NCI-H128 (cell line): ENCODE measurements around the gene ZNF302.

ENCODE experiments used
- DNase-seq: peaks from one replicate; lab custom pipeline; 2025; ENCODE audit not compliant: unreplicated experiment; lab: John Stamatoyannopoulos, UW

Gene ZNF302

GRCh38 chr19:34731964-34732363, 54.5 kb downstream of the ZNF302 start:
- no peak for DNase-seq

GRCh38 chr19:34732612-34733211, 55.2 kb downstream of the ZNF302 start:
- no peak for DNase-seq

GRCh38 chr19:34733266-34733745, 55.8 kb downstream of the ZNF302 start:
- DNase-seq = no peak

- DNase-seq = peak; percentile 73
Measured at GRCh38 chr19:34733746-34734536, 56.5 kb downstream of the ZNF302 start, which contains the start of gene ZNF181. TSS of gene ZNF181 (plus strand) at chr19:34734243. CDS start at chr19:34735038, 795 bp downstream.

- DNase-seq = no peak
Measured at GRCh38 chr19:34734537-34735103, 57.1 kb downstream of the ZNF302 start.
